ENCODE data around the gene EFR3B. TPM values are rescaled to one million over a fixed set of nuclear protein-coding genes. Genes with fewer than 3 reads are reported as not detected.

Gene EFR3B
- total and polyA plus RNA-seq, 2 of the 13 experiments (the other 11 are each of a cell fraction or from before 2014, with no cell fraction given): 0.42 TPM

DNA sequence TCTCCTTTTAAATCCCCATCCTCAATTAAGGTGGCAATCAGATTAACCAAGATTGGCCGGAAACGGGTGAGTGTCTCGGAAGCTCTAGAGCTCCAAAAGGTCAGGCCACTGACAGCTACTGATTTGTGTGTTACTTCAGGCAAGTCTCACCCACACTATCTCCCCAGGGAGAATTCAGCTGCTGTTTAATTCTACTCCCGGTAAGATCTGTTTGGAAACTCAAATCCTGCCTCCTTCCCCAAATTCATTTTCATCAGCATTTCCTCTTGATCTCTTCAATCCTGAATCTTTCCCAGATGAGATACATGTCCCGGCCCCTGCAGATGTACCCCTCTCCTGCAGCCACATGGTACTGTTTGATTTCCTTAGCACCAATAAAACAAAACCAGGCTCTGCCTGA, 34.9 kb downstream of the EFR3B start (continued):
- TF ChIP-seq, protein P1, sequence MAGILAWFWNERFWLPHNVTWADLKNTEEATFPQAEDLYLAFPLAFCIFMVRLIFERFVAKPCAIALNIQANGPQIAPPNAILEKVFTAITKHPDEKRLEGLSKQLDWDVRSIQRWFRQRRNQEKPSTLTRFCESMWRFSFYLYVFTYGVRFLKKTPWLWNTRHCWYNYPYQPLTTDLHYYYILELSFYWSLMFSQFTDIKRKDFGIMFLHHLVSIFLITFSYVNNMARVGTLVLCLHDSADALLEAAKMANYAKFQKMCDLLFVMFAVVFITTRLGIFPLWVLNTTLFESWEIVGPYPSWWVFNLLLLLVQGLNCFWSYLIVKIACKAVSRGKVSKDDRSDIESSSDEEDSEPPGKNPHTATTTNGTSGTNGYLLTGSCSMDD (CRISPR knock-in tag; IDR thresholded peaks at IDR 0.05): no peak
- TF ChIP-seq, protein P2, sequence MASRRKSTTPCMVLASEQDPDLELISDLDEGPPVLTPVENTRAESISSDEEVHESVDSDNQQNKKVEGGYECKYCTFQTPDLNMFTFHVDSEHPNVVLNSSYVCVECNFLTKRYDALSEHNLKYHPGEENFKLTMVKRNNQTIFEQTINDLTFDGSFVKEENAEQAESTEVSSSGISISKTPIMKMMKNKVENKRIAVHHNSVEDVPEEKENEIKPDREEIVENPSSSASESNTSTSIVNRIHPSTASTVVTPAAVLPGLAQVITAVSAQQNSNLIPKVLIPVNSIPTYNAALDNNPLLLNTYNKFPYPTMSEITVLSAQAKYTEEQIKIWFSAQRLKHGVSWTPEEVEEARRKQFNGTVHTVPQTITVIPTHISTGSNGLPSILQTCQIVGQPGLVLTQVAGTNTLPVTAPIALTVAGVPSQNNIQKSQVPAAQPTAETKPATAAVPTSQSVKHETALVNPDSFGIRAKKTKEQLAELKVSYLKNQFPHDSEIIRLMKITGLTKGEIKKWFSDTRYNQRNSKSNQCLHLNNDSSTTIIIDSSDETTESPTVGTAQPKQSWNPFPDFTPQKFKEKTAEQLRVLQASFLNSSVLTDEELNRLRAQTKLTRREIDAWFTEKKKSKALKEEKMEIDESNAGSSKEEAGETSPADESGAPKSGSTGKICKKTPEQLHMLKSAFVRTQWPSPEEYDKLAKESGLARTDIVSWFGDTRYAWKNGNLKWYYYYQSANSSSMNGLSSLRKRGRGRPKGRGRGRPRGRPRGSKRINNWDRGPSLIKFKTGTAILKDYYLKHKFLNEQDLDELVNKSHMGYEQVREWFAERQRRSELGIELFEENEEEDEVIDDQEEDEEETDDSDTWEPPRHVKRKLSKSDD (CRISPR knock-in tag; IDR thresholded peaks at IDR 0.05; ENCODE audit: low read depth): no peak
- TF ChIP-seq ZFP36L1 (CRISPR knock-in tag; IDR thresholded peaks at IDR 0.05) (no peak), SATB2 (CRISPR knock-in tag; IDR thresholded peaks at IDR 0.05) (no peak), TMF1 (CRISPR knock-in tag; IDR thresholded peaks at IDR 0.05; ENCODE audit: low read depth) (no peak)
- TF ChIP-seq, protein P3, sequence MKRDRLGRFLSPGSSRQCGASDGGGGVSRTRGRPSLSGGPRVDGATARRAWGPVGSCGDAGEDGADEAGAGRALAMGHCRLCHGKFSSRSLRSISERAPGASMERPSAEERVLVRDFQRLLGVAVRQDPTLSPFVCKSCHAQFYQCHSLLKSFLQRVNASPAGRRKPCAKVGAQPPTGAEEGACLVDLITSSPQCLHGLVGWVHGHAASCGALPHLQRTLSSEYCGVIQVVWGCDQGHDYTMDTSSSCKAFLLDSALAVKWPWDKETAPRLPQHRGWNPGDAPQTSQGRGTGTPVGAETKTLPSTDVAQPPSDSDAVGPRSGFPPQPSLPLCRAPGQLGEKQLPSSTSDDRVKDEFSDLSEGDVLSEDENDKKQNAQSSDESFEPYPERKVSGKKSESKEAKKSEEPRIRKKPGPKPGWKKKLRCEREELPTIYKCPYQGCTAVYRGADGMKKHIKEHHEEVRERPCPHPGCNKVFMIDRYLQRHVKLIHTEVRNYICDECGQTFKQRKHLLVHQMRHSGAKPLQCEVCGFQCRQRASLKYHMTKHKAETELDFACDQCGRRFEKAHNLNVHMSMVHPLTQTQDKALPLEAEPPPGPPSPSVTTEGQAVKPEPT (CRISPR knock-in tag; IDR thresholded peaks at IDR 0.05; ENCODE audit: low read depth): no peak

DNA sequence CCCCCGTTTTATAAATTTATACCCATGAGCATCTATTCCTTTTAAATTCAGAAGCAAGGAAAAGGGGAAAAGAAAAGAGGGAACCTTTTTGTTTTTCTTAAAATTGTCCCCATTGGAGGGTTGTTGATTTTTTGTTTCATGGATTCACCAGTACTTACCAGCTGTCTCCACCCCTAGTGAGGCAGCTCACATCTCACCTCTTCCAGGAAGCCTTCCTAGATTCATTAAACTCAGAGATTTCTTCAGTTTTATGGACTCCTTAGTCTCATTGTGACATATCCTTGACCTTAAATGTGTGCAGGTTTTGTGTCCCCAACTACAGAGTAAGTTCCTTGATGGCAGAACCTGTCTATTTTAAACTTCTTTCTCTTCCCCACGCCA, 35.9 kb downstream of the EFR3B start:
- H3K4me2 ChIP-seq (ENCODE audit: low read depth, low read length): no peak overlapping the region
- BruUV-seq (replicated peaks): no TSS peak

More for the DNA sequence above, 35.9 kb downstream of the EFR3B start:
- no peak for DNase-seq (ENCODE audit: low spot score)
- peaks cover 12% of the 10 kb centered on the region; the same call in 1 of the 2 replicates for H3K4me1 ChIP-seq (ENCODE audit: insufficient read depth, low read length)
- H3K4me3 ChIP-seq (replicated peaks in 1 of 3; ENCODE audit: insufficient read depth in 1 of 3, low read depth in 2 of 3, low read length in 3 of 3): no peak overlapping the region
- no peak overlapping the region for H3K9ac ChIP-seq (ENCODE audit: insufficient read depth, low read depth, low read length)
- CTCF ChIA-PET (ENCODE audit: low intra/inter-chr PET ratio, low total read pairs): no interaction called here
- peaks cover 0 to 7% of the 10 kb centered on the region in 2 experiments; a peak in 1 of 5 replicates for H3K27me3 ChIP-seq (ENCODE audit: control insufficient read depth in 1 of 2, insufficient read depth in 2 of 2, low read length in 2 of 2)
- no peaks in the 10 kb centered on the region for H3K9me3 ChIP-seq (ENCODE audit: low read length)
- no peak overlapping the region for H3K27ac ChIP-seq (ENCODE audit: extremely low read length, insufficient read depth, low read length)
- POLR2A ChIA-PET: interaction anchor here (0.7 kb wide), 1 partner anchor 36 kb away, joined by 4 read pairs; the partner anchor contains the start of gene EFR3B
- intact Hi-C loops (cut with micrococcal nuclease; ENCODE audit: unreplicated experiment): no loop called here
- ATAC-seq: no peak
- TF ChIP-seq ZFP36 (IDR thresholded peaks at IDR 0.05; ENCODE audit: borderline replicate concordance, low read depth, low read length, partially characterized antibody): peak; percentile 18
- TF ChIP-seq RFX1 (IDR thresholded peaks at IDR 0.05): no peak
- WGBS (ENCODE audit: low lambda C conversion rate): 21% methylated on average over 2 of the region's 2 CpGs
- H2AFZ ChIP-seq (ENCODE audit: low read length): no peak overlapping the region
- in situ Hi-C loops (cut with HindIII; ENCODE audit: extremely low pct_ligation_motif_present, low pct_unique_long_range_greater_than_20kb): no loop called here
- H3K79me2 ChIP-seq (ENCODE audit: insufficient read depth, low read length): no peaks in the 10 kb centered on the region
- H3K36me3 ChIP-seq (replicated peaks in 1 of 2; ENCODE audit: control insufficient read depth in 1 of 2, insufficient read depth in 2 of 2, low read length in 2 of 2): no peaks in the 10 kb centered on the region
- H4K20me1 ChIP-seq (ENCODE audit: insufficient read depth, low read length): no peaks in the 10 kb centered on the region
- no peak for FAIRE-seq
